HG02840 (cell line): ENCODE data around the gene PANX2.
A peak's percentile ranks its signal among the peaks of the same experiment; 100 is the strongest.

Experiments used
- ATAC-seq: cut with Tn5 transposase; IDR thresholded peaks from one replicate; pipeline ENCODE4 v1.9.1; 2021; ENCODE audit warnings: mild to moderate bottlenecking, moderate library complexity, moderate number of reproducible peaks; ENCODE audit not compliant: unreplicated experiment, low FRiP score

PANX2 gene

GRCh38 chr22:50180727-50181521 lies 10.4 kb downstream of the PANX2 start:
- ATAC-seq = no peak

- ATAC-seq = no peak
These were observed 11.9 kb downstream of the PANX2 start for GRCh38 chr22:50182176-50183081.

- ATAC-seq = no peak
These were observed 12.8 kb downstream of the PANX2 start for GRCh38 chr22:50183141-50183971.

GRCh38 chr22:50184004-50184901 lies 13.7 kb downstream of the PANX2 start:
- no peak for ATAC-seq

GRCh38 chr22:50184902-50185374 lies 14.4 kb downstream of the PANX2 start:
- no peak for ATAC-seq

GRCh38 chr22:50185375-50186087 lies 15.0 kb downstream of the PANX2 start, which contains the start of gene TRABD:
TRABD (plus strand) TSS chr22:50185913; CDS start chr22:50193061, 7,148 bp downstream.
- ATAC-seq = peak; percentile 33

GRCh38 chr22:50186181-50186714 lies 15.7 kb downstream of the PANX2 start:
- ATAC-seq = no peak

GRCh38 chr22:50186761-50187523 lies 16.4 kb downstream of the PANX2 start:
- ATAC-seq = no peak

- ATAC-seq = no peak
These were observed 17.8 kb downstream of the PANX2 start for GRCh38 chr22:50188356-50188755.

- no peak for ATAC-seq
These were observed 18.8 kb downstream of the PANX2 start for GRCh38 chr22:50189184-50189848.

GRCh38 chr22:50189849-50190181 lies 19.3 kb downstream of the PANX2 start:
- no peak for ATAC-seq

GRCh38 chr22:50190182-50190940 lies 19.8 kb downstream of the PANX2 start:
- peak; percentile 36 for ATAC-seq

- peak; percentile 11 for ATAC-seq
These were observed 20.6 kb downstream of the PANX2 start for GRCh38 chr22:50190941-50191741.

- no peak for ATAC-seq
These were observed 22.1 kb downstream of the PANX2 start for GRCh38 chr22:50192436-50193204.

GRCh38 chr22:50193621-50194020 lies 23.1 kb downstream of the PANX2 start:
- no peak for ATAC-seq
